Keratinocyte (primary cell): ENCODE results near the gene SMR3A.

Experiments used
- CTCF ChIP-seq, 3 experiments: IDR thresholded peaks in 1 of 3; conservative IDR thresholded peaks in 1 of 3; optimal IDR thresholded peaks in 1 of 3; 2 replicates in 2 of 3; 3 replicates in 1 of 3; pipeline versions ENCODE3 to v1.5.1; 2011; ENCODE audit warnings: low read length in 3 of 3, mild to moderate bottlenecking in 3 of 3, moderate library complexity in 2 of 3, control low read depth in 1 of 3, inconsistent platforms in 1 of 3; ENCODE audit not compliant: insufficient read depth in 2 of 3; ENCODE audit errors: extremely low read depth in 1 of 3
- EZH2 ChIP-seq: IDR thresholded peaks from one replicate; pipeline ENCODE4 v1.6.1; 2012; ENCODE audit warnings: inconsistent platforms, mild to moderate bottlenecking, low read length, moderate library complexity

GRCh38 chr4:70367813-70368212 is 7.3 kb downstream of the SMR3A start:
- no peak for TF ChIP-seq CTCF (optimal IDR thresholded peaks at IDR 0.05 in 1 of 3, IDR thresholded peaks at IDR 0.05 in 1 of 3, conservative IDR thresholded peaks at IDR 0.05 in 1 of 3; ENCODE audit: extremely low read depth in 1 of 3, insufficient read depth in 2 of 3, low read length in 3 of 3)
- TF ChIP-seq EZH2 = no peak
